IMR-90 (cell line): Measurements from ENCODE around the gene MALRD1. TPM values are rescaled to one million over a fixed set of nuclear protein-coding genes. Genes with fewer than 3 reads are reported as not detected.

Source experiments
- ATAC-seq: fragments of 200-7000 bp; cut with Tn5 transposase; 2 replicates; pipeline ENCODE4 v1.9.1; 2020; ENCODE audit warnings: low read depth, mild to moderate bottlenecking, moderate library complexity
- BruUV-seq: library from RNA; stranded (reverse); fragments of 400-500 nt; replicated peaks from 2 replicates; lab custom pipeline; 2021; lab: Mats Ljungman, UMichigan
- CTCF ChIA-PET: fragments of 300-600 bp; formaldehyde crosslinking; extraction: SDS; loops from one replicate; lab custom pipeline; 2021; ENCODE audit warnings: antibody characterized with exemption; lab: Yijun Ruan, JAX
- POLR2A ChIA-PET: fragments of 300-600 bp; sonication (Branson Sonifier 250); formaldehyde crosslinking; loops from one replicate; lab custom pipeline; 2022; ENCODE audit warnings: antibody characterized with exemption; ENCODE audit not compliant: unreplicated experiment; lab: Charles Lee
- DNase-seq: peaks from one replicate; pipeline ENCODE4 v3.0.0; 2013
- H2AFZ ChIP-seq: replicated peaks from 2 replicates; pipeline ENCODE3; 2013; ENCODE audit warnings: low read length, mild to moderate bottlenecking; ENCODE audit not compliant: poor library complexity
- H2AK5ac ChIP-seq: 2 replicates; pipeline ENCODE4 v1.6.1; 2013; ENCODE audit warnings: low read depth, low read length, inconsistent platforms
- H2AK9ac ChIP-seq: replicated peaks from 2 replicates; pipeline ENCODE3; 2013; ENCODE audit warnings: mild to moderate bottlenecking, low read depth, low read length, moderate library complexity; ENCODE audit not compliant: poor library complexity
- H2BK120ac ChIP-seq: 2 replicates; pipeline ENCODE4 v1.6.1; 2013; ENCODE audit warnings: low read depth, low read length, inconsistent platforms
- H2BK15ac ChIP-seq: 3 replicates; pipeline ENCODE4 v1.6.1; 2013; ENCODE audit warnings: low read depth, low read length, inconsistent platforms
- H2BK20ac ChIP-seq: 2 replicates; pipeline ENCODE4 v1.6.1; 2013; ENCODE audit warnings: low read depth, mild to moderate bottlenecking, inconsistent platforms, low read length, moderate library complexity
- H2BK5ac ChIP-seq: 2 replicates; pipeline ENCODE4 v1.6.1; 2013; ENCODE audit warnings: mild to moderate bottlenecking, low read depth, low read length, inconsistent platforms; ENCODE audit not compliant: poor library complexity, severe bottlenecking
- H3K14ac ChIP-seq: replicated peaks from 2 replicates; pipeline ENCODE4 v1.6.1; 2013; ENCODE audit warnings: low read depth, low read length, inconsistent platforms
- H3K18ac ChIP-seq: 2 replicates; pipeline ENCODE4 v1.6.1; 2013; ENCODE audit warnings: low read depth, low read length, control low read depth
- H3K23ac ChIP-seq: 2 replicates; pipeline ENCODE4 v1.6.1; 2013; ENCODE audit warnings: low read depth, low read length, inconsistent platforms
- H3K27ac ChIP-seq: 2 replicates; pipeline ENCODE4 v1.5.1; 2013; ENCODE audit warnings: mild to moderate bottlenecking, control low read depth, low read length; ENCODE audit not compliant: insufficient read depth
- H3K27me3 ChIP-seq: 2 replicates; pipeline ENCODE4 v1.6.1; 2013; ENCODE audit warnings: low read length; ENCODE audit not compliant: control insufficient read depth, insufficient read depth
- H3K36me3 ChIP-seq: 2 replicates; pipeline ENCODE4 v1.6.1; 2013; ENCODE audit warnings: low read length, mixed read lengths; ENCODE audit not compliant: control insufficient read depth, insufficient read depth
- H3K4ac ChIP-seq: 2 replicates; pipeline ENCODE4 v1.6.1; 2013; ENCODE audit warnings: low read depth, low read length, inconsistent platforms
- H3K4me1 ChIP-seq: 2 replicates; pipeline ENCODE4 v1.6.1; 2013; ENCODE audit warnings: low read length, mixed read lengths; ENCODE audit not compliant: control insufficient read depth, insufficient read depth
- H3K4me2 ChIP-seq: 2 replicates; pipeline ENCODE4 v1.6.1; 2013; ENCODE audit warnings: low read depth, mild to moderate bottlenecking, control low read depth, low read length, moderate library complexity
- H3K4me3 ChIP-seq: 2 replicates; pipeline ENCODE4 v1.5.1; 2013; ENCODE audit warnings: low read depth, mild to moderate bottlenecking, control low read depth, low read length, moderate library complexity; ENCODE audit not compliant: insufficient read depth
- H3K56ac ChIP-seq: 2 replicates; pipeline ENCODE4 v1.6.1; 2013; ENCODE audit warnings: low read length, inconsistent platforms; ENCODE audit not compliant: insufficient read depth; ENCODE audit errors: extremely low read depth
- H3K79me1 ChIP-seq, 2 experiments: 2 replicates each; pipeline ENCODE4 v1.6.1; 2013; ENCODE audit warnings: low read length in 2 of 2, inconsistent platforms in 1 of 2, low read depth in 1 of 2
- H3K9ac ChIP-seq: 2 replicates; pipeline ENCODE4 v1.6.1; 2013; ENCODE audit warnings: low read depth, low read length, control low read depth
- H3K9me1 ChIP-seq: 2 replicates; pipeline ENCODE4 v1.6.1; 2013; ENCODE audit warnings: low read length, inconsistent platforms; ENCODE audit not compliant: insufficient read depth
- H3K9me3 ChIP-seq: 2 replicates; pipeline ENCODE4 v1.6.1; 2013; ENCODE audit warnings: low read length; ENCODE audit not compliant: control insufficient read depth, insufficient read depth
- H4K20me1 ChIP-seq: 2 replicates; pipeline ENCODE4 v1.6.1; 2013; ENCODE audit warnings: low read length, inconsistent platforms; ENCODE audit not compliant: insufficient read depth
- H4K5ac ChIP-seq: 2 replicates; pipeline ENCODE4 v1.6.1; 2013; ENCODE audit warnings: mild to moderate bottlenecking, low read depth, low read length, control low read depth
- H4K8ac ChIP-seq, 2 experiments: 2 replicates each; pipeline ENCODE4 v1.6.1; 2013; ENCODE audit warnings: low read depth in 2 of 2, low read length in 2 of 2, control low read depth in 1 of 2, inconsistent platforms in 1 of 2
- H4K91ac ChIP-seq: 2 replicates; pipeline ENCODE4 v1.6.1; 2013; ENCODE audit warnings: low read depth, low read length, inconsistent platforms; ENCODE audit not compliant: insufficient read depth
- BHLHE40 ChIP-seq: fragments of 150-350 bp; IDR thresholded peaks from 2 replicates; pipeline ENCODE4 v1.6.1; 2016; ENCODE audit warnings: mild to moderate bottlenecking, low read depth, low read length
- CTCF ChIP-seq: conservative IDR thresholded peaks from 2 replicates; pipeline ENCODE4 v1.5.1; 2012; ENCODE audit warnings: mild to moderate bottlenecking, low read depth, low read length, improper control_type of control experiment
- ELK1 ChIP-seq: fragments of 150-350 bp; IDR thresholded peaks from 2 replicates; pipeline ENCODE4 v1.6.1; 2016; ENCODE audit warnings: low read depth, mild to moderate bottlenecking, low read length, moderate library complexity, borderline replicate concordance
- FOS ChIP-seq: fragments of 150-350 bp; IDR thresholded peaks from 2 replicates; pipeline ENCODE4 v1.6.1; 2016; ENCODE audit warnings: low read depth, low read length
- MAZ ChIP-seq: IDR thresholded peaks from 2 replicates; pipeline ENCODE4 v1.6.1; 2012; ENCODE audit warnings: low read depth, mild to moderate bottlenecking, low read length, improper control_type of control experiment, moderate library complexity, borderline replicate concordance
- MXI1 ChIP-seq: IDR thresholded peaks from 2 replicates; pipeline ENCODE4 v1.6.1; 2012; ENCODE audit warnings: low read depth, mild to moderate bottlenecking, low read length, moderate library complexity, borderline replicate concordance
- NFE2L2 ChIP-seq: fragments of 150-350 bp; IDR thresholded peaks from 2 replicates; pipeline ENCODE4 v1.6.1; 2016; ENCODE audit warnings: low read depth, mild to moderate bottlenecking, low read length
- POLR2A ChIP-seq: IDR thresholded peaks from 2 replicates; pipeline ENCODE4 v1.6.1; 2012; ENCODE audit warnings: mild to moderate bottlenecking, low read depth, low read length
- RAD21 ChIP-seq: IDR thresholded peaks from 2 replicates; pipeline ENCODE4 v1.6.1; 2012; ENCODE audit warnings: low read length, improper control_type of control experiment
- RCOR1 ChIP-seq: IDR thresholded peaks from 2 replicates; pipeline ENCODE4 v1.6.1; 2012; ENCODE audit warnings: mild to moderate bottlenecking, low read length, improper control_type of control experiment; ENCODE audit not compliant: insufficient replicate concordance
- SMC3 ChIP-seq: fragments of 150-350 bp; IDR thresholded peaks from 2 replicates; pipeline ENCODE4 v1.6.1; 2016; ENCODE audit warnings: low read depth, mild to moderate bottlenecking, antibody characterized with exemption, low read length, moderate library complexity
- USF2 ChIP-seq: fragments of 150-350 bp; IDR thresholded peaks from 2 replicates; pipeline ENCODE4 v1.6.1; 2017; ENCODE audit warnings: mild to moderate bottlenecking, antibody characterized with exemption, low read length, low read depth
- dilution Hi-C: fragments of 300-500 bp; cut with HindIII; formaldehyde crosslinking; loops from one replicate; pipeline ENCODE4 v1.14.3; 2018; ENCODE audit warnings: low sequenced_read_pairs; ENCODE audit not compliant: unreplicated experiment
- in situ Hi-C: fragments of 300-500 bp; cut with MboI; formaldehyde crosslinking; loops from 3 replicates; pipeline ENCODE4 v1.14.3; 2019; ENCODE audit warnings: low sequenced_read_pairs, inconsistent platforms, mixed read lengths
- intact Hi-C: fragments of 100-400 bp; cut with micrococcal nuclease; formaldehyde crosslinking; loops from 2 replicates; pipeline ENCODE4 v1.10.0; 2022
- polyA plus RNA-seq, 3 experiments: library from polyadenylated mRNA; depleted of rRNA; stranded (reverse); fragments of >200 nt; gene quantifications; 2 replicates each; pipeline ENCODE4 v1.2.3, GENCODE V29; 2012; ENCODE audit warnings: low replicate concordance in 1 of 3
- total RNA-seq: library from RNA; depleted of rRNA; stranded (reverse); fragments of >200 nt; gene quantifications from 2 replicates; pipeline ENCODE4 v1.2.3, GENCODE V29; 2012

MALRD1 gene
- total and polyA plus RNA-seq, 2 of the 4 experiments (the other 2 are of a cell fraction) = 0.34 to 1.1 TPM

GRCh38 chr10:19611775-19612174 lies 563.2 kb downstream of the MALRD1 start:
- no TSS peak for BruUV-seq
- TF ChIP-seq NFE2L2 = no peak
- no peak for TF ChIP-seq FOS
- no peak for TF ChIP-seq RCOR1
- TF ChIP-seq RAD21 = no peak
- no peak for TF ChIP-seq POLR2A
- TF ChIP-seq BHLHE40 = no peak
- TF ChIP-seq MAZ = no peak
- TF ChIP-seq USF2 = no peak
- TF ChIP-seq CTCF = no peak
- TF ChIP-seq MXI1 = no peak
- no peak for TF ChIP-seq SMC3
- no peak for TF ChIP-seq ELK1
- Histone ChIP-seq H2AK9ac (no peak overlapping the region), H2BK20ac (no peak overlapping the region), H4K8ac (no peak overlapping the region), H3K23ac (no peak overlapping the region), H2AK5ac (no peak overlapping the region), H3K4me1 (no peaks in the 10 kb centered on the region), H3K18ac (no peak overlapping the region), H4K20me1 (no peaks in the 10 kb centered on the region), H2BK5ac (no peak overlapping the region), H3K4me2 (no peak overlapping the region), H3K27ac (no peak overlapping the region), H3K79me1 (no peaks in the 10 kb centered on the region), H3K56ac (no peak overlapping the region), H3K9me3 (no peaks in the 10 kb centered on the region), H2AFZ (no peak overlapping the region), H3K4ac (no peak overlapping the region), H3K14ac (no peak overlapping the region), H3K9ac (no peak overlapping the region), H2BK120ac (no peak overlapping the region), H3K27me3 (no peaks in the 10 kb centered on the region), H3K9me1 (no peaks in the 10 kb centered on the region), H4K91ac (no peak overlapping the region), H3K4me3 (no peak overlapping the region), H2BK15ac (no peak overlapping the region), H4K5ac (no peak overlapping the region), H3K36me3 (no peaks in the 10 kb centered on the region)
- CTCF ChIA-PET = interaction anchor here (0.5 to 1.0 kb wide), 3 partner anchors 18 to 319 kb away, joined by 5 read pairs; no protein-coding TSS in a partner anchor
- in situ Hi-C loops (no loop called here), intact Hi-C loops (loop anchor here (5.0 kb wide), 1 partner anchor 199 kb away; no protein-coding TSS in a partner anchor), dilution Hi-C loops (no loop called here)
- ATAC-seq (no peak), DNase-seq (no peak)
- POLR2A ChIA-PET = no interaction called here
